IMR-90 (cell line): Measurements from ENCODE around the gene NPR2. TPM values are rescaled to one million over a fixed set of nuclear protein-coding genes. Genes with fewer than 3 reads are reported as not detected.

Source experiments
- ATAC-seq: fragments of 200-7000 bp; cut with Tn5 transposase; 2 replicates; pipeline ENCODE4 v1.9.1; 2020; ENCODE audit warnings: low read depth, mild to moderate bottlenecking, moderate library complexity
- BruUV-seq: library from RNA; stranded (reverse); fragments of 400-500 nt; replicated peaks from 2 replicates; lab custom pipeline; 2021; lab: Mats Ljungman, UMichigan
- CTCF ChIA-PET: fragments of 300-600 bp; formaldehyde crosslinking; extraction: SDS; loops from one replicate; lab custom pipeline; 2021; ENCODE audit warnings: antibody characterized with exemption; lab: Yijun Ruan, JAX
- POLR2A ChIA-PET: fragments of 300-600 bp; sonication (Branson Sonifier 250); formaldehyde crosslinking; loops from one replicate; lab custom pipeline; 2022; ENCODE audit warnings: antibody characterized with exemption; ENCODE audit not compliant: unreplicated experiment; lab: Charles Lee
- DNase-seq: peaks from one replicate; pipeline ENCODE4 v3.0.0; 2013
- H2AFZ ChIP-seq: replicated peaks from 2 replicates; pipeline ENCODE3; 2013; ENCODE audit warnings: low read length, mild to moderate bottlenecking; ENCODE audit not compliant: poor library complexity
- H2AK5ac ChIP-seq: 2 replicates; pipeline ENCODE4 v1.6.1; 2013; ENCODE audit warnings: low read depth, low read length, inconsistent platforms
- H2AK9ac ChIP-seq: replicated peaks from 2 replicates; pipeline ENCODE3; 2013; ENCODE audit warnings: mild to moderate bottlenecking, low read depth, low read length, moderate library complexity; ENCODE audit not compliant: poor library complexity
- H2BK120ac ChIP-seq: 2 replicates; pipeline ENCODE4 v1.6.1; 2013; ENCODE audit warnings: low read depth, low read length, inconsistent platforms
- H2BK15ac ChIP-seq: 3 replicates; pipeline ENCODE4 v1.6.1; 2013; ENCODE audit warnings: low read depth, low read length, inconsistent platforms
- H2BK20ac ChIP-seq: 2 replicates; pipeline ENCODE4 v1.6.1; 2013; ENCODE audit warnings: low read depth, mild to moderate bottlenecking, inconsistent platforms, low read length, moderate library complexity
- H2BK5ac ChIP-seq: 2 replicates; pipeline ENCODE4 v1.6.1; 2013; ENCODE audit warnings: mild to moderate bottlenecking, low read depth, low read length, inconsistent platforms; ENCODE audit not compliant: poor library complexity, severe bottlenecking
- H3K14ac ChIP-seq: replicated peaks from 2 replicates; pipeline ENCODE4 v1.6.1; 2013; ENCODE audit warnings: low read depth, low read length, inconsistent platforms
- H3K18ac ChIP-seq: 2 replicates; pipeline ENCODE4 v1.6.1; 2013; ENCODE audit warnings: low read depth, low read length, control low read depth
- H3K23ac ChIP-seq: 2 replicates; pipeline ENCODE4 v1.6.1; 2013; ENCODE audit warnings: low read depth, low read length, inconsistent platforms
- H3K27ac ChIP-seq: 2 replicates; pipeline ENCODE4 v1.5.1; 2013; ENCODE audit warnings: mild to moderate bottlenecking, control low read depth, low read length; ENCODE audit not compliant: insufficient read depth
- H3K27me3 ChIP-seq: 2 replicates; pipeline ENCODE4 v1.6.1; 2013; ENCODE audit warnings: low read length; ENCODE audit not compliant: control insufficient read depth, insufficient read depth
- H3K36me3 ChIP-seq: 2 replicates; pipeline ENCODE4 v1.6.1; 2013; ENCODE audit warnings: low read length, mixed read lengths; ENCODE audit not compliant: control insufficient read depth, insufficient read depth
- H3K4ac ChIP-seq: 2 replicates; pipeline ENCODE4 v1.6.1; 2013; ENCODE audit warnings: low read depth, low read length, inconsistent platforms
- H3K4me1 ChIP-seq: 2 replicates; pipeline ENCODE4 v1.6.1; 2013; ENCODE audit warnings: low read length, mixed read lengths; ENCODE audit not compliant: control insufficient read depth, insufficient read depth
- H3K4me2 ChIP-seq: 2 replicates; pipeline ENCODE4 v1.6.1; 2013; ENCODE audit warnings: low read depth, mild to moderate bottlenecking, control low read depth, low read length, moderate library complexity
- H3K4me3 ChIP-seq: 2 replicates; pipeline ENCODE4 v1.5.1; 2013; ENCODE audit warnings: low read depth, mild to moderate bottlenecking, control low read depth, low read length, moderate library complexity; ENCODE audit not compliant: insufficient read depth
- H3K56ac ChIP-seq: 2 replicates; pipeline ENCODE4 v1.6.1; 2013; ENCODE audit warnings: low read length, inconsistent platforms; ENCODE audit not compliant: insufficient read depth; ENCODE audit errors: extremely low read depth
- H3K79me1 ChIP-seq, 2 experiments: 2 replicates each; pipeline ENCODE4 v1.6.1; 2013; ENCODE audit warnings: low read length in 2 of 2, inconsistent platforms in 1 of 2, low read depth in 1 of 2
- H3K9ac ChIP-seq: 2 replicates; pipeline ENCODE4 v1.6.1; 2013; ENCODE audit warnings: low read depth, low read length, control low read depth
- H3K9me1 ChIP-seq: 2 replicates; pipeline ENCODE4 v1.6.1; 2013; ENCODE audit warnings: low read length, inconsistent platforms; ENCODE audit not compliant: insufficient read depth
- H3K9me3 ChIP-seq: 2 replicates; pipeline ENCODE4 v1.6.1; 2013; ENCODE audit warnings: low read length; ENCODE audit not compliant: control insufficient read depth, insufficient read depth
- H4K20me1 ChIP-seq: 2 replicates; pipeline ENCODE4 v1.6.1; 2013; ENCODE audit warnings: low read length, inconsistent platforms; ENCODE audit not compliant: insufficient read depth
- H4K5ac ChIP-seq: 2 replicates; pipeline ENCODE4 v1.6.1; 2013; ENCODE audit warnings: mild to moderate bottlenecking, low read depth, low read length, control low read depth
- H4K8ac ChIP-seq, 2 experiments: 2 replicates each; pipeline ENCODE4 v1.6.1; 2013; ENCODE audit warnings: low read depth in 2 of 2, low read length in 2 of 2, control low read depth in 1 of 2, inconsistent platforms in 1 of 2
- H4K91ac ChIP-seq: 2 replicates; pipeline ENCODE4 v1.6.1; 2013; ENCODE audit warnings: low read depth, low read length, inconsistent platforms; ENCODE audit not compliant: insufficient read depth
- NFE2L2 ChIP-seq: fragments of 150-350 bp; IDR thresholded peaks from 2 replicates; pipeline ENCODE4 v1.6.1; 2016; ENCODE audit warnings: low read depth, mild to moderate bottlenecking, low read length
- SMC3 ChIP-seq: fragments of 150-350 bp; IDR thresholded peaks from 2 replicates; pipeline ENCODE4 v1.6.1; 2016; ENCODE audit warnings: low read depth, mild to moderate bottlenecking, antibody characterized with exemption, low read length, moderate library complexity
- WGBS, 2 experiments: methylation state at CpG; one replicate each; pipeline versions ENCODE4 v1.1.5 to v1.1.7; 2013; ENCODE audit warnings: missing lambda C conversion rate in 2 of 2; ENCODE audit not compliant: insufficient read length in 1 of 2; ENCODE audit errors: extremely low coverage in 2 of 2; 5-methylcytosine and 5-hydroxymethylcytosine counted together
- dilution Hi-C: fragments of 300-500 bp; cut with HindIII; formaldehyde crosslinking; loops from one replicate; pipeline ENCODE4 v1.14.3; 2018; ENCODE audit warnings: low sequenced_read_pairs; ENCODE audit not compliant: unreplicated experiment
- in situ Hi-C: fragments of 300-500 bp; cut with MboI; formaldehyde crosslinking; loops from 3 replicates; pipeline ENCODE4 v1.14.3; 2019; ENCODE audit warnings: low sequenced_read_pairs, inconsistent platforms, mixed read lengths
- intact Hi-C: fragments of 100-400 bp; cut with micrococcal nuclease; formaldehyde crosslinking; loops from 2 replicates; pipeline ENCODE4 v1.10.0; 2022
- polyA plus RNA-seq, 3 experiments: library from polyadenylated mRNA; depleted of rRNA; stranded (reverse); fragments of >200 nt; gene quantifications; 2 replicates each; pipeline ENCODE4 v1.2.3, GENCODE V29; 2012; ENCODE audit warnings: low replicate concordance in 1 of 3
- total RNA-seq: library from RNA; depleted of rRNA; stranded (reverse); fragments of >200 nt; gene quantifications from 2 replicates; pipeline ENCODE4 v1.2.3, GENCODE V29; 2012
- TF ChIP-seq, protein P1 (sequence below): conservative IDR thresholded peaks from 2 replicates; pipeline ENCODE4 v1.5.1; 2012; ENCODE audit warnings: mild to moderate bottlenecking, low read depth, low read length, improper control_type of control experiment

Gene NPR2
- total and polyA plus RNA-seq, 2 of the 4 experiments (the other 2 are of a cell fraction) = 5.2 to 35.7 TPM

DNA sequence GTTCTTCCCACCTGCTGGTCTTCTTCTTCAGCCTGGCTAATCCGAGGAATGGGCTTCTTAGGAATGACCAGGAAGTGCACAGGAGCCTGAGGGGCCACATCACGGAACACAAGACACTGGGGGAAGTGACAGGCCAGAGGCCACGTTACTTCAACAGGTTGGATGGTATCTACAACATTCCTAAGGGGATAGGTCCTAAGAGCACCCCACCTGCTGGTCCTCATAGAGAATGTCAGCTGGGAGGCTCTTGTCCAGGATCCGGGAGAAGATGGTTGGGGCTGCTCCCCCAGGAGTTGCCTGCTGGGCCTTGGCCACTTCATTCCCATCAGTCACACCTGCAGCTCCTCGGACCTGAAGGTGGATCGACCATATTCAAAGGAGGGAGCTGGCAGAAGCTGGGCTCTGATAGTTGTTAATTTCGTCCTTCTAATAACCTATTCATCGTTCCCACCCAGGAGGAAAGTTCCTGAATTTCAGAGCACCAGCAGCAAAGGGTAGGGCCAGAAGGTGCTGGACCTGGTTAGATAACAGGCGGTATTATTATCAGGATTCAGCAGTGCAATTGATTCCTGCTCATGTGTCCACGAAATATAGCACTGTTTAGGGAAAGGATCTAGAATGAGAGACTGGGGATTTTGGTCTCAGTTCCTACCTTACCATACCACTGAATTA lies 22.2 kb downstream of the NPR2 start:
- Histone ChIP-seq H3K4me3 (no peak overlapping the region), H3K27ac (no peak overlapping the region), H3K9me1 (peaks cover 6% of the 10 kb centered on the region; the same call in 1 of the 2 replicates), H4K91ac (no peak overlapping the region), H4K5ac (0 out of 2 replicates have a peak overlapping the region, but pooled peaks have one; percentile 3), H3K23ac (no peak overlapping the region), H2BK15ac (no peak overlapping the region), H2BK120ac (no peak overlapping the region), H3K79me1 (peaks cover 10 to 21% of the 10 kb centered on the region in 2 experiments; a peak in 3 of 4 replicates), H4K8ac (peak overlapping the region in 1 of 2 experiments; percentile 9; a peak in 1 of 4 replicates), H3K27me3 (peaks cover 6% of the 10 kb centered on the region; the same call in 1 of the 2 replicates), H3K9me3 (no peaks in the 10 kb centered on the region), H3K4me1 (no peaks in the 10 kb centered on the region; the same call in 1 of the 2 replicates), H2AFZ (peak overlapping the region; percentile 25), H2BK5ac (no peak overlapping the region), H2BK20ac (no peak overlapping the region), H3K18ac (no peak overlapping the region), H3K4me2 (no peak overlapping the region), H3K36me3 (peaks cover 8% of the 10 kb centered on the region), H3K14ac (no peak overlapping the region), H4K20me1 (peaks cover 5% of the 10 kb centered on the region), H3K4ac (no peak overlapping the region), H2AK5ac (peak overlapping the region; percentile 53; the same call in 1 of the 2 replicates), H3K9ac (no peak overlapping the region), H2AK9ac (no peak overlapping the region), H3K56ac (no peak overlapping the region)
- TF ChIP-seq, protein P1, sequence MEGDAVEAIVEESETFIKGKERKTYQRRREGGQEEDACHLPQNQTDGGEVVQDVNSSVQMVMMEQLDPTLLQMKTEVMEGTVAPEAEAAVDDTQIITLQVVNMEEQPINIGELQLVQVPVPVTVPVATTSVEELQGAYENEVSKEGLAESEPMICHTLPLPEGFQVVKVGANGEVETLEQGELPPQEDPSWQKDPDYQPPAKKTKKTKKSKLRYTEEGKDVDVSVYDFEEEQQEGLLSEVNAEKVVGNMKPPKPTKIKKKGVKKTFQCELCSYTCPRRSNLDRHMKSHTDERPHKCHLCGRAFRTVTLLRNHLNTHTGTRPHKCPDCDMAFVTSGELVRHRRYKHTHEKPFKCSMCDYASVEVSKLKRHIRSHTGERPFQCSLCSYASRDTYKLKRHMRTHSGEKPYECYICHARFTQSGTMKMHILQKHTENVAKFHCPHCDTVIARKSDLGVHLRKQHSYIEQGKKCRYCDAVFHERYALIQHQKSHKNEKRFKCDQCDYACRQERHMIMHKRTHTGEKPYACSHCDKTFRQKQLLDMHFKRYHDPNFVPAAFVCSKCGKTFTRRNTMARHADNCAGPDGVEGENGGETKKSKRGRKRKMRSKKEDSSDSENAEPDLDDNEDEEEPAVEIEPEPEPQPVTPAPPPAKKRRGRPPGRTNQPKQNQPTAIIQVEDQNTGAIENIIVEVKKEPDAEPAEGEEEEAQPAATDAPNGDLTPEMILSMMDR = 0 out of 2 replicates have a peak, but pooled peaks have one; percentile 23
- TF ChIP-seq SMC3 (peak; percentile 19; the same call in 1 of the 2 replicates), NFE2L2 (no peak)
- no TSS peak for BruUV-seq
- ATAC-seq (no peak), DNase-seq (peak; percentile 32)
- ChIA-PET CTCF (interaction anchor here (1.0 to 2.1 kb wide), 3 partner anchors 13 to 69 kb away, joined by 3 to 10 read pairs (median 5); no protein-coding TSS in a partner anchor), POLR2A (no interaction called here)
- intact Hi-C loops = loop anchor here (2.0 to 10.0 kb wide), 2 partner anchors 23 to 159 kb away; partner anchors contain the start of genes CCDC107, NPR2, RMRP and SIT1
- dilution Hi-C loops = no loop called here
- 60% methylated on average over 1 of the region's 10 CpGs; no CpG with 5 or more reads in 1 of the 2 experiments for WGBS, 2 experiments
- in situ Hi-C loops = no loop called here
